Measurements from ENCODE around the gene TAL1. TPM values are rescaled to one million over a fixed set of nuclear protein-coding genes. Genes with fewer than 3 reads are reported as not detected.

Gene TAL1
- total and polyA plus RNA-seq, 9 donors = 1.2 to 4.7 (median 2.4) TPM

DNA sequence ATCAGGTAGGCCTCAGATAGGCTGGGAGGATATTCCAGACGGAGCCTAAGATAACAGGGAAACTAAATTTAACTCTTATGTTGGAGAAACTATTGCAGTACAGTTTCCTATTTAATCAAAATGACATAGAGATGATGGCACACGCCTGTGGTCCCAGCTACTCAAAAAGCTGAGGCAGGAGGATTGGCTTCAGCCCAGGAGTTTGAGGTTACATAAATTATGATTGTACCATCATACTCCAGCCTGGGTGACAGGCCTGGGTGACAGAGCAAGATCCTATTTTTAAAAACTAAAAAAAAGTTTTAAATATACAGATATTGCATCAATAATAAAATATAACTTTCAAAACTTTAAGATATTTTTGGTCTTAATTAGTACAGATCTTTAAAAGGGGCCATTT is 25.2 kb upstream of the TAL1 start:
- DNase-seq = no peak
- TF ChIP-seq, protein P1, sequence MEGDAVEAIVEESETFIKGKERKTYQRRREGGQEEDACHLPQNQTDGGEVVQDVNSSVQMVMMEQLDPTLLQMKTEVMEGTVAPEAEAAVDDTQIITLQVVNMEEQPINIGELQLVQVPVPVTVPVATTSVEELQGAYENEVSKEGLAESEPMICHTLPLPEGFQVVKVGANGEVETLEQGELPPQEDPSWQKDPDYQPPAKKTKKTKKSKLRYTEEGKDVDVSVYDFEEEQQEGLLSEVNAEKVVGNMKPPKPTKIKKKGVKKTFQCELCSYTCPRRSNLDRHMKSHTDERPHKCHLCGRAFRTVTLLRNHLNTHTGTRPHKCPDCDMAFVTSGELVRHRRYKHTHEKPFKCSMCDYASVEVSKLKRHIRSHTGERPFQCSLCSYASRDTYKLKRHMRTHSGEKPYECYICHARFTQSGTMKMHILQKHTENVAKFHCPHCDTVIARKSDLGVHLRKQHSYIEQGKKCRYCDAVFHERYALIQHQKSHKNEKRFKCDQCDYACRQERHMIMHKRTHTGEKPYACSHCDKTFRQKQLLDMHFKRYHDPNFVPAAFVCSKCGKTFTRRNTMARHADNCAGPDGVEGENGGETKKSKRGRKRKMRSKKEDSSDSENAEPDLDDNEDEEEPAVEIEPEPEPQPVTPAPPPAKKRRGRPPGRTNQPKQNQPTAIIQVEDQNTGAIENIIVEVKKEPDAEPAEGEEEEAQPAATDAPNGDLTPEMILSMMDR (IDR thresholded peaks at IDR 0.05) = no peak
- TF ChIP-seq EP300 (IDR thresholded peaks at IDR 0.05) = no peak
- no peak for TF ChIP-seq POLR2A (IDR thresholded peaks at IDR 0.05)
- Histone ChIP-seq H3K9me3 (no peaks in the 10 kb centered on the region), H3K27ac (no peak overlapping the region), H3K4me1 (ENCODE audit: insufficient read depth) (no peaks in the 10 kb centered on the region), H3K36me3 (no peaks in the 10 kb centered on the region), H3K4me3 (no peak overlapping the region), H3K27me3 (no peaks in the 10 kb centered on the region)
- 66 to 75% (median 69%) methylated on average over 2 of the region's 2 CpGs for WGBS, 3 donors
- intact Hi-C loops (cut with DNase I) = no loop called here

DNA sequence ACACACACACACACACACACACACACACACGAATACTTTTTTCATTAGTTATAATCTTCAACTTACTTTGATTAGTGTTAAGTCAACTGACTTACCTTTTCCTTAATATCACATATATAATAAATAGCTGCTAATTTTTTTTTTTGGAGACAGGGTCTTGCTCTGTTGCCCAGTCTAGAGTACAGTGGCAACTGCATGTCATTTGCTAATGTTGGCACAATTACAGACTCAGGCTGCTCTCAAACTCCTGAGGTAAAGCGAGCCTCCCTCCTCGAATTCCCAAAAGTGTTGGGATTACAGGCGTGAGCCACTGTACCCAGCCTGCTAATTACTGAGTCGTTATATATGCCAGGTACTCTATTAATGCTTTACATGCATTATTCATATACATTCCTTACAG is 20.8 kb upstream of the TAL1 start:
- no peak for TF ChIP-seq EP300 (IDR thresholded peaks at IDR 0.05)
- no peak for TF ChIP-seq POLR2A (IDR thresholded peaks at IDR 0.05)
- TF ChIP-seq, protein P1 (IDR thresholded peaks at IDR 0.05) = no peak
- H3K27me3 ChIP-seq = no peaks in the 10 kb centered on the region
- intact Hi-C loops (cut with DNase I) = no loop called here

DNA sequence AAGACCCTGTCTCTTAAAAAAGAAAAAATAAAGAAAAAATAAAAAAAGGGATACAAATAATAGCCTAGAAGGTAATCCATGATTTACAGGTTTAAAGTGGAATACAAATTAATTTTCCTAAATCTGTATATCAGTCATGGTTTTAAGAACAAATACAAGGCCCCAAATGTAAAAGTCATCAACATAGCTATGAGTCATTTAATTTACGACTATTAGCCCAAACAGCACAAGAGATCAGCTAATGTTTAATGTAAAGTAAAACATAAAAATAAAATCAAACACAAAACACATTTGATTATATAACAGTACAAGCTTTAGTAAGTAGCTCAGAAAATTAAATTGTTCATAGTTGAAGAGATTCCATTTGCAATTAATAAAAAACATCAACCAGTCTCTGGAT is 20.3 kb upstream of the TAL1 start:
- DNase-seq = no peak
- Histone ChIP-seq H3K27me3 (no peaks in the 10 kb centered on the region), H3K36me3 (no peaks in the 10 kb centered on the region), H3K27ac (no peak overlapping the region), H3K4me1 (ENCODE audit: insufficient read depth) (no peaks in the 10 kb centered on the region), H3K4me3 (no peak overlapping the region), H3K9me3 (no peaks in the 10 kb centered on the region)
- TF ChIP-seq EP300 (IDR thresholded peaks at IDR 0.05) = no peak
- TF ChIP-seq, protein P1 (IDR thresholded peaks at IDR 0.05) = no peak
- TF ChIP-seq POLR2A (IDR thresholded peaks at IDR 0.05) = no peak
- 81 to 92% (median 89%) methylated on average over 1 of the region's 1 CpG for WGBS, 3 donors
- intact Hi-C loops (cut with DNase I) = no loop called here

More for the DNA sequence above, 20.8 kb upstream of the TAL1 start:
- Histone ChIP-seq H3K9me3 (no peaks in the 10 kb centered on the region), H3K4me3 (no peak overlapping the region), H3K4me1 (ENCODE audit: insufficient read depth) (no peaks in the 10 kb centered on the region), H3K27ac (no peak overlapping the region), H3K36me3 (no peaks in the 10 kb centered on the region)
- 89 to 97% (median 93%) methylated on average over 5 of the region's 5 CpGs for WGBS, 3 donors
- no peak for DNase-seq

DNA sequence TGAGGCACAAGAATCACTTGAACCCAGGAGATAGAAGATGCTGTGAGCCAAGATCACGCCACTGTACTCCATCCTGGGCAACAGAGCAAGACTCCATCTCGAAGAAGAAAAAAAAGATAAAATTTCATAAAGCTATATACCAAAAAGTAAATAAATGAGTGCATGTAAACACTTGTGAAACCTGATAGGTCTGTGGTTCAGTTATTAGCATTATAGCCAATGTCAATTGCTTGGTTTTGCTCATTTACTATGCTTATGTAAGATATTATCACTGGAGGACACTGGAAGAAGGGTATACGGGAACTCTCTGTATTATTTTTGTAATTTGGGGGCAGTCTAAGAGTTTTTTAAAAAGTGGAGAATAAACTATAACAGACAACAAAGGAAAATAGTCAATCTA is 17.7 kb upstream of the TAL1 start:
- 90 to 94% (median 92%) methylated on average over 3 of the region's 3 CpGs for WGBS, 3 donors
- intact Hi-C loops (cut with DNase I) = no loop called here
- Histone ChIP-seq H3K4me3 (no peak overlapping the region), H3K27me3 (no peaks in the 10 kb centered on the region), H3K4me1 (ENCODE audit: insufficient read depth) (no peaks in the 10 kb centered on the region), H3K9me3 (no peaks in the 10 kb centered on the region), H3K36me3 (no peaks in the 10 kb centered on the region), H3K27ac (no peak overlapping the region)
- DNase-seq = no peak
- TF ChIP-seq, protein P1 (IDR thresholded peaks at IDR 0.05) = no peak
- TF ChIP-seq POLR2A (IDR thresholded peaks at IDR 0.05) (no peak), EP300 (IDR thresholded peaks at IDR 0.05) (no peak)
